ENCODE results near the gene HMOX1.

DNA sequence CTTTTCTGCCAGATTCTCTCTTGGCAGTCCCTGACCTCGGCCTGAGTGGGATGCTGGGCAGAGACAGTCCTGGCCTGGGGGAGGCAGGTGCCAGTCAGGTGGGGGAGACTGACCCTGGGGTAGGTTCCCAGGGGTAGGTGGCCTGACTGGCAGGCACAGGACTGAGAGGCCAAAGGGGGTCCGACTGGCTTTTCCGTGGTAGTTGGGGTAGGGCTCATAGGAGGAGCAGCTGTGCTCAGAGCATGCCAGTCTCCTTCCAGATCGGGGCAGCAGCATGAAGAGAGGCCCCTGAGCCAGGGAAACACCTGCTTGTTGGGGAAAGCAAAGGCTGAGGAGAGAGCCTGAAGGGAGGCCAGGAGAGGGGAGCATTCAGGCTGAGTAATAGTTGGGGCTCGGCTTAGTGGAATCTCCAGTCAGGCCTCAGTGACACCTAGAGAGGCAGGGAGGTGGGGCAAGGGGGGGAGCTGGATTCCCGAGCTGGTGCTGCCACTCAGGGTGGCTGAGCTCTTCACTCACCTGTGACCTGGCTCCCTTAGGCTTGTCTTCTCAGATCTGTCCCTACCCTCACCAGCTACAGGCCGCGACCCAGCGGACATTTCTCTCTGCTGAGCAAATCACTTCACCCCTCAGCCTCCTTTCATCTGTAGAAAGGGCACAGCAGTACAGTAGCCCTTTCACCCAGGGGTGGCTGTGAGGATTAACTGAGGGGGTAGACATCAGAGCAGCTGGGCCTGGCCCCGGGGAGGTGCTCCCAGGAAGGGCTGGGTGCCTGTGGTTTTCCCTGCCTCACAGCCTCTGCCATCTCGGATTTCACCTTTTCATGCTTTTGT, 45.3 kb downstream of the HMOX1 start:
- TF ChIP-seq, protein P1, sequence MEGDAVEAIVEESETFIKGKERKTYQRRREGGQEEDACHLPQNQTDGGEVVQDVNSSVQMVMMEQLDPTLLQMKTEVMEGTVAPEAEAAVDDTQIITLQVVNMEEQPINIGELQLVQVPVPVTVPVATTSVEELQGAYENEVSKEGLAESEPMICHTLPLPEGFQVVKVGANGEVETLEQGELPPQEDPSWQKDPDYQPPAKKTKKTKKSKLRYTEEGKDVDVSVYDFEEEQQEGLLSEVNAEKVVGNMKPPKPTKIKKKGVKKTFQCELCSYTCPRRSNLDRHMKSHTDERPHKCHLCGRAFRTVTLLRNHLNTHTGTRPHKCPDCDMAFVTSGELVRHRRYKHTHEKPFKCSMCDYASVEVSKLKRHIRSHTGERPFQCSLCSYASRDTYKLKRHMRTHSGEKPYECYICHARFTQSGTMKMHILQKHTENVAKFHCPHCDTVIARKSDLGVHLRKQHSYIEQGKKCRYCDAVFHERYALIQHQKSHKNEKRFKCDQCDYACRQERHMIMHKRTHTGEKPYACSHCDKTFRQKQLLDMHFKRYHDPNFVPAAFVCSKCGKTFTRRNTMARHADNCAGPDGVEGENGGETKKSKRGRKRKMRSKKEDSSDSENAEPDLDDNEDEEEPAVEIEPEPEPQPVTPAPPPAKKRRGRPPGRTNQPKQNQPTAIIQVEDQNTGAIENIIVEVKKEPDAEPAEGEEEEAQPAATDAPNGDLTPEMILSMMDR (IDR thresholded peaks at IDR 0.05), result no peak
- no peak for TF ChIP-seq POLR2A (IDR thresholded peaks at IDR 0.05)
- TF ChIP-seq POLR2AphosphoS5 (IDR thresholded peaks at IDR 0.05), result no peak
- TF ChIP-seq EP300 (IDR thresholded peaks at IDR 0.05), result no peak
